ENCODE results near the gene IFITM10. TPM values are rescaled to one million over a fixed set of nuclear protein-coding genes. Genes with fewer than 3 reads are reported as not detected.

The IFITM10 gene
- total RNA-seq, 1 donor from 2014 or later = 3.4 TPM

DNA sequence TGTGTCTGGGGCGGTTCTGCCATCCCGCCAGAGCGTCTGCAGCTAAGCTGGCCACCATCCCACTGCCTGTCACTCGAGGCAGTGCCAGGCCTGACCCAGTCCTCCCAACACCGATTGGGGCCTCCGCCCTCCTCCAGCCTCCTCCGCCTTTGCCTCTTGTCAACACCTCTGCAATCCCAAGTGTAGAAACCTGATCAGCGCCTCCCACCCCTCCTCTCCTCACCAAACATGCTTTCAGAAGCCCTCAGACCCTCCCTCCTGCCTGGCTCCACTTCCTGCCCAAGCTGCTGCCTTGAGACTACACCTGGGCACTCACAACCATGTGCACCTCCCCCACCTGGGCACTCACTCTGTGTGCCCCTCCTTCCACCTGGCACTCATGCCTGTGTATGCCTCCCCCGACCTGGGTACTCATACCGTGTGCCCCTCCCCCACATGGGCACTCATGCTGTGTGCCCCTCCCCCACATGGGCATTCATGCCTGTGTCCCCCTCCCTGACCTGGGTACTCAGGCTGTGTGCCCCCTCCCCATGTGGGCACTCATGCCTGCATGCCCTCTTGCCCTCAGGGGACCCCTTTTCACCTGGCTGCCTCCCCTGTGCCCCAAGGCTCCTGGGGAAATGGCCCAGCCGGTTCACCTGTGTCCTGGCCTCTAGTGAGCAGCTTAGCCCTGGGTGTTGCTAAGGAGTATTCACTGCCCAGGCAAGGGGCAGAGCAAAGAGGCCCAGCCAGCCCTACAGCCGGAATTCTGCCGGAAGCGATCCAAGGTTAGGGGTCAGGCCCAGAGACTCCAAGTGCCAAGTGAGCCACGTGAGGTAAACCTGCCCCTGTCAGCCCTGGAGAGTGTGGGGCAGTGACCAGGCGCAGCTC, 5.5 kb upstream of the IFITM10 start:
- TF ChIP-seq, protein P1, sequence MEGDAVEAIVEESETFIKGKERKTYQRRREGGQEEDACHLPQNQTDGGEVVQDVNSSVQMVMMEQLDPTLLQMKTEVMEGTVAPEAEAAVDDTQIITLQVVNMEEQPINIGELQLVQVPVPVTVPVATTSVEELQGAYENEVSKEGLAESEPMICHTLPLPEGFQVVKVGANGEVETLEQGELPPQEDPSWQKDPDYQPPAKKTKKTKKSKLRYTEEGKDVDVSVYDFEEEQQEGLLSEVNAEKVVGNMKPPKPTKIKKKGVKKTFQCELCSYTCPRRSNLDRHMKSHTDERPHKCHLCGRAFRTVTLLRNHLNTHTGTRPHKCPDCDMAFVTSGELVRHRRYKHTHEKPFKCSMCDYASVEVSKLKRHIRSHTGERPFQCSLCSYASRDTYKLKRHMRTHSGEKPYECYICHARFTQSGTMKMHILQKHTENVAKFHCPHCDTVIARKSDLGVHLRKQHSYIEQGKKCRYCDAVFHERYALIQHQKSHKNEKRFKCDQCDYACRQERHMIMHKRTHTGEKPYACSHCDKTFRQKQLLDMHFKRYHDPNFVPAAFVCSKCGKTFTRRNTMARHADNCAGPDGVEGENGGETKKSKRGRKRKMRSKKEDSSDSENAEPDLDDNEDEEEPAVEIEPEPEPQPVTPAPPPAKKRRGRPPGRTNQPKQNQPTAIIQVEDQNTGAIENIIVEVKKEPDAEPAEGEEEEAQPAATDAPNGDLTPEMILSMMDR (conservative IDR thresholded peaks at IDR 0.05) = no peak
- H3K27ac Mint-ChIP-seq = no peak overlapping the region
- H3K36me3 Mint-ChIP-seq = no peaks in the 10 kb centered on the region
- no peaks in the 10 kb centered on the region for H3K9me3 Mint-ChIP-seq
- no peak for DNase-seq (ENCODE audit: extremely low spot score, unreplicated experiment)
- no peaks in the 10 kb centered on the region for H3K4me1 Mint-ChIP-seq (ENCODE audit: unreplicated experiment)
- H3K4me3 Mint-ChIP-seq = no peak overlapping the region
- no peaks in the 10 kb centered on the region for H3K27me3 Mint-ChIP-seq

- H3K4me1 Mint-ChIP-seq (ENCODE audit: unreplicated experiment) = peaks cover 4% of the 10 kb centered on the region
- H3K4me3 Mint-ChIP-seq = no peak overlapping the region
- TF ChIP-seq, protein P1 (conservative IDR thresholded peaks at IDR 0.05) = no peak
- no peaks in the 10 kb centered on the region for H3K36me3 Mint-ChIP-seq
- no peak overlapping the region for H3K27ac Mint-ChIP-seq
- DNase-seq (ENCODE audit: extremely low spot score, unreplicated experiment) = no peak
- no peaks in the 10 kb centered on the region for H3K9me3 Mint-ChIP-seq
- peaks cover 3% of the 10 kb centered on the region for H3K27me3 Mint-ChIP-seq
These were observed 4.9 kb upstream of the IFITM10 start for GRCh38 chr11:1755344-1755691.

- Mint-ChIP-seq H3K9me3 (no peaks in the 10 kb centered on the region), H3K36me3 (no peaks in the 10 kb centered on the region), H3K4me1 (ENCODE audit: unreplicated experiment) (peaks cover 11% of the 10 kb centered on the region), H3K4me3 (no peak overlapping the region), H3K27ac (no peak overlapping the region), H3K27me3 (peaks cover 11% of the 10 kb centered on the region)
- TF ChIP-seq, protein P1 (conservative IDR thresholded peaks at IDR 0.05) = no peak
- DNase-seq (ENCODE audit: extremely low spot score, unreplicated experiment) = no peak
These were observed 4.2 kb upstream of the IFITM10 start for GRCh38 chr11:1754376-1755150.

DNA sequence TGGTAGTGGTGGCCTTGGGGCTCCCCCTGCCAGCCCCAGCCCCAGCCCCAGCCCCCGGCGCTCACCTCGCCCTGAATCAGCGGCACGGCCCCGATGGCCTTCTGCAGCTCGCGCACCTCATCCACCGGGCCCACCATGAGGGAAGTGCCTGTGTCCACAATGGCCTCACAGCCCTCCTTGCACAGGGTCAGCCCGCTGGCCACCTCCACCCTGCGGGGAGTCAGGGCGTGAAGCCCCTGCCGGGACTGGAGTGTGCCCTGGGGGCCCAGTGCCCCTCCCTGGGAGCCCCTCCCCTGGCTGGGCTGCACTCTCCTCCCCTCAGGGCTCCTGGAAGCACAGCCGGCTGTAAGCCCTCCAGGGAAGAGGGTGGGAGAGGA, 3.5 kb upstream of the IFITM10 start:
- H3K9me3 Mint-ChIP-seq = no peaks in the 10 kb centered on the region
- H3K36me3 Mint-ChIP-seq = no peaks in the 10 kb centered on the region
- peaks cover 14% of the 10 kb centered on the region for H3K27me3 Mint-ChIP-seq
- no peak for DNase-seq (ENCODE audit: extremely low spot score, unreplicated experiment)
- H3K4me1 Mint-ChIP-seq (ENCODE audit: unreplicated experiment) = peaks cover 12% of the 10 kb centered on the region
- no peak overlapping the region for H3K27ac Mint-ChIP-seq
- H3K4me3 Mint-ChIP-seq = no peak overlapping the region
- TF ChIP-seq, protein P1 (conservative IDR thresholded peaks at IDR 0.05) = no peak

- Mint-ChIP-seq H3K36me3 (no peaks in the 10 kb centered on the region), H3K4me3 (no peak overlapping the region), H3K27ac (no peak overlapping the region), H3K9me3 (no peaks in the 10 kb centered on the region), H3K27me3 (peaks cover 16% of the 10 kb centered on the region), H3K4me1 (ENCODE audit: unreplicated experiment) (peaks cover 12% of the 10 kb centered on the region)
- TF ChIP-seq, protein P1 (conservative IDR thresholded peaks at IDR 0.05) = no peak
- DNase-seq (ENCODE audit: extremely low spot score, unreplicated experiment) = no peak
These were observed 3.0 kb upstream of the IFITM10 start for GRCh38 chr11:1753229-1753928.
